Cardiac fibroblast (primary cell): ENCODE results near the gene TRNAU1AP.
A peak's percentile ranks its signal among the peaks of the same experiment; 100 is the strongest.

ENCODE experiments used
- DNase-seq, 2 donors: peaks; one replicate each; pipeline versions ENCODE4 v3.0.0 to v3.0.0-alpha.2; 2010; ENCODE audit warnings: low read depth in 2 of 2
- H3K4me3 ChIP-seq, 2 donors: replicated peaks in 1 of 2; 1 replicate in 1 of 2; 2 replicates in 1 of 2; pipeline ENCODE4 v1.5.1; 2011; ENCODE audit warnings: low read depth in 2 of 2, low read length in 2 of 2, mild to moderate bottlenecking in 2 of 2, moderate library complexity in 1 of 2
- TF ChIP-seq, protein P1 (sequence below): IDR thresholded peaks from one replicate; pipeline ENCODE4 v1.5.1; 2011; ENCODE audit warnings: low read depth, mild to moderate bottlenecking, low read length, inconsistent platforms

Gene TRNAU1AP

GRCh38 chr1:28601696-28602095, 48.8 kb downstream of the TRNAU1AP start:
- DNase-seq = peak; percentile 82 to 88
- H3K4me3 ChIP-seq = no peak overlapping the region
- TF ChIP-seq, protein P1, sequence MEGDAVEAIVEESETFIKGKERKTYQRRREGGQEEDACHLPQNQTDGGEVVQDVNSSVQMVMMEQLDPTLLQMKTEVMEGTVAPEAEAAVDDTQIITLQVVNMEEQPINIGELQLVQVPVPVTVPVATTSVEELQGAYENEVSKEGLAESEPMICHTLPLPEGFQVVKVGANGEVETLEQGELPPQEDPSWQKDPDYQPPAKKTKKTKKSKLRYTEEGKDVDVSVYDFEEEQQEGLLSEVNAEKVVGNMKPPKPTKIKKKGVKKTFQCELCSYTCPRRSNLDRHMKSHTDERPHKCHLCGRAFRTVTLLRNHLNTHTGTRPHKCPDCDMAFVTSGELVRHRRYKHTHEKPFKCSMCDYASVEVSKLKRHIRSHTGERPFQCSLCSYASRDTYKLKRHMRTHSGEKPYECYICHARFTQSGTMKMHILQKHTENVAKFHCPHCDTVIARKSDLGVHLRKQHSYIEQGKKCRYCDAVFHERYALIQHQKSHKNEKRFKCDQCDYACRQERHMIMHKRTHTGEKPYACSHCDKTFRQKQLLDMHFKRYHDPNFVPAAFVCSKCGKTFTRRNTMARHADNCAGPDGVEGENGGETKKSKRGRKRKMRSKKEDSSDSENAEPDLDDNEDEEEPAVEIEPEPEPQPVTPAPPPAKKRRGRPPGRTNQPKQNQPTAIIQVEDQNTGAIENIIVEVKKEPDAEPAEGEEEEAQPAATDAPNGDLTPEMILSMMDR = no peak

GRCh38 chr1:28602536-28603439, 49.9 kb downstream of the TRNAU1AP start:
- TF ChIP-seq, protein P1 = peak; percentile 72
- H3K4me3 ChIP-seq = no peak overlapping the region
- peak; percentile 86 to 90 for DNase-seq

DNA sequence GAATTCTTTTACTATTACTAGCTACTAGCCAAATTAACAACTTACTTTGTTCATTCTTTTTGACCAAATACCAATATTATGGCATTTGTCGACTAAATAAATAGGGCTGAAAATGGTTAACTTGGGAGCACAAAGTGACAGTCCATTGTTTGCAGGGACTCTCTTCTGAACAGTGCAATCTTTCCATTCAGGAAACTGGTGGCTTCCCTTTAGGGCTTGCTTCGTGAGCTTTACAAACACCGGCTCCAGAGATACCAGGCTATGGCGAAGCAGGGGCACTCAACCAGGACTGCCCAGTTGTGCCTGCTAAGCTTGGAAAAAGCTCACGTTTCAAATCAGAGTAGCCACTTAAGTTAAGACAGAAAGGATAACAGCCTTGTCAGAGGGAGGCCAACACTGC, 51.5 kb downstream of the TRNAU1AP start:
- DNase-seq = no peak
- H3K4me3 ChIP-seq = no peak overlapping the region
- TF ChIP-seq, protein P1 = no peak

- H3K4me3 ChIP-seq = no peak overlapping the region
- DNase-seq = no peak
- TF ChIP-seq, protein P1 = no peak
These were observed 52.1 kb downstream of the TRNAU1AP start for GRCh38 chr1:28604962-28605361.

DNA sequence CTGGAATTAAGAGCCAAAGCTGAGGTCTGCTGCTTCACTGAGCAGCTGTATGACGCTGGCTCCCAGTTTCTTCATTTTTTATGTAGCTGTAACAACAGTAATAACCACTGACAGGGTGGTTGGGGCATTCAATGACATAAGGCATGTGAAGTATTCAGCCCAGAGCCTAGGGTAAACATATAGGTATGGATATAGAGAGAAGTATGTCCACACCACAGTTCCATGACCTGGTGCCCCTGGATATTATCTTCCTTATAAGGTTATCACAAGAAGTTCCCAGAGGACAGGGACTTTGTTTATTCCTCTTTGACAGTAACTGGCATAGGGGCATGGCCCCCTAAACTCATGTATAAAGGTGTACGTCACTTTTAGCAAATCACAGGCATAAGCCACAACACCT, 53.9 kb downstream of the TRNAU1AP start:
- no peak for DNase-seq
- H3K4me3 ChIP-seq = no peak overlapping the region
- TF ChIP-seq, protein P1 = no peak

DNA sequence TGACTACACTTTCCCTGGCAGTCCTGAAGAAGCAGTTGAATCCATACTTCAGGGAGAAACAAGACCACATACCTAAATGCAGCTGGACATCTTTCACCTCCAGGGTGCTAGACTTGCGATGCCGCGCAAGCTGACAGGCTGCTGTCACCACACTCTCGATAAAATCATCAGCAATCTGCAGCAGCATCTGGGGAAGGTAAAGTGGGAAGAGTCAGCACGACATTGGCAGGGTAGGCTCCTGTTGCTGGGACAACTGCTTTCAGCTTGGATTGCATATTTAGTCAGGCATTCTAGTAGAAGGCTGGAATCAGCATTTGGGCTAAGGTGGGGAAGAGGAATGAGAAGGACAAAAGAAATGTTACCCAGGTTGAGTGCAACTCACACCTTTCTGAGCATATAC, 60.3 kb downstream of the TRNAU1AP start:
- TF ChIP-seq, protein P1 = no peak

More for the DNA sequence above, 60.3 kb downstream of the TRNAU1AP start:
- DNase-seq = no peak
- H3K4me3 ChIP-seq = no peak overlapping the region
